IgD-negative memory B cell (primary cell): Measurements from ENCODE around the gene ZNF681. TPM values are rescaled to one million over a fixed set of nuclear protein-coding genes. Genes with fewer than 3 reads are reported as not detected.

Experiments used
- H3K27ac Mint-ChIP-seq, 3 donors: one replicate each; pipeline ENCODE4 v1.8.0; 2020 to 2022; ENCODE audit warnings: mild to moderate bottlenecking in 3 of 3, mixed read lengths in 3 of 3, moderate library complexity in 1 of 3
- H3K27me3 Mint-ChIP-seq: one replicate; pipeline ENCODE4 v1.8.0; 2021; ENCODE audit warnings: mixed read lengths
- H3K36me3 Mint-ChIP-seq: one replicate; pipeline ENCODE4 v1.8.0; 2020; ENCODE audit warnings: mild to moderate bottlenecking, mixed read lengths
- H3K4me1 Mint-ChIP-seq, 3 donors: one replicate each; pipeline ENCODE4 v1.8.0; 2020 to 2022; ENCODE audit warnings: mixed read lengths in 3 of 3, mild to moderate bottlenecking in 1 of 3
- H3K4me3 Mint-ChIP-seq, 4 donors: one replicate each; pipeline ENCODE4 v1.8.0; 2020 to 2022; ENCODE audit warnings: mild to moderate bottlenecking in 4 of 4, mixed read lengths in 4 of 4, moderate library complexity in 3 of 4
- H3K9me3 Mint-ChIP-seq, 3 donors: one replicate each; pipeline ENCODE4 v1.8.0; 2020 to 2021; ENCODE audit warnings: mixed read lengths in 3 of 3, mild to moderate bottlenecking in 1 of 3
- polyA plus RNA-seq: library from polyadenylated mRNA; unstranded; fragments of 300-500 nt; fragmentation: Illumina TruSeq; gene quantifications from one replicate; pipeline ENCODE4 v1.2.3, GENCODE V29; 2021

ZNF681 gene
- 4.6 TPM for polyA plus RNA-seq

DNA sequence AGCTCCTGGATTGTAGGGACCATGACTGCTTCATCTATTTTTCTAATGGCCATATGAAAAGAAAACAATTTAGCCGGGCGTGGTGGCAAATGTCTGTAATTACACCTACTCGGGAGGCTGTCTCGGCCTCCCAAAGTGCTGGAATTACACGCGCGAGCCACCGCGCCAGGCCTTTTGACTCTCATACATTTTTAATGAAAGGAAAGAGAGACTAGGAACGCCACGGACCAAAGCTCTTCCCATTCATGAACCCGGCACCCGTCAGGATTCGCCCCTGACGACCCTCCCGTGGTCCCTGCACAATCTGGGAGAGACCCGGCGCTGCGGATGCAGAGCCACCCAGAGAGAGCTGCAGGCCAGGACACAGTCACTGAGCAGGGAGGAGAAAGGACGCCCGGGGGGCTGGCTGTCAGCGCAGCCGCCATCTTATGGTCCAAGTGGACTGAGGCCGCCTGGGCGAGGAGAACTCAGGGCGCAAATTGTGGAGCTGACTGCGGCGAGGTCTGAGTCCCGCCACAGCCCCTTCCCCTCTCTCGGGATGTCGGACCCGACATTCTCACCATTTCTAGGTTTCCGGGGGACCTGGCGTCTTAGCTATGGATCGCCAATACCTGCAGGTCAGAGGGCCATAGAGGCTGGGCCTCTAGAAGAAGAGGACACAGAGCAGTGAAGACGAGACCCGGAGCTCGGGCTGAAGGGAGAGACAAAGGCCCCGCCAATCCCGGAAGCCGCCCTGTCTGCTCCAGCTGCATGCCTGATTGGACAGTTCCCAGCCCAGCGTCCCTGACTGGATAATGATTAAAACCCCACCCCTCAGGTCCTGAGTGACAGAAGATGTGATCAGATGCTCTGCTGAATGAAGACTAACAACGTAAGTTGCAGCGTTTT is at the start of gene ZNF681:
ZNF681 (minus strand) TSS at position 705 of the 888 bp plus-strand sequence; CDS start at position 563, 142 bp downstream.
- Mint-ChIP-seq H3K36me3 (peaks cover 8% of the 10 kb centered on the region), H3K27ac (peak within 1 kb of the TSS; percentile 96 to 99 (median 97)), H3K9me3 (peaks cover 0 to 6% (median 4%) of the 10 kb centered on the region in 3 donors), H3K4me1 (peaks cover 12 to 35% (median 14%) of the 10 kb centered on the region in 3 donors), H3K4me3 (peak within 1 kb of the TSS; percentile 96 to 98 (median 97)), H3K27me3 (no peaks in the 10 kb centered on the region)

DNA sequence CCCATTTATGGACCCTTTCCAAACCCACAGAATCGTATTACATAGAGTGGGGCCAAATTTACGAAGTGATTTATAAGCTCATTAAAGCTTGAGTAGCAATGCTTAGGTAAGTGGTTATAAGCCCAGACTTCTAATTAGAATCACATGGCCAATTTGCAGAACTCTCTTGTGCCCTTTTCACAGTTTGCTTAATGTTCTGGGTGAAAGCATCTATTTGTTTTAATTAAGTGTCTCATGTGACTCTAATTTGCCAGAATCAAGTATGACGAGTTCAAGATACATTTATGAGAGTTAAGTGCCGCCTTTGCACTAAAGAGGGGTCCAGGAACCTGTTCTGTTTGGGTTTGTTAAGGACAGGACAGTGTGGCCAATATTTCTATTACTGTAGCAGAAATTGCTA is 46.0 kb upstream of the ZNF681 start:
- Mint-ChIP-seq H3K4me1 (peaks cover 2 to 5% (median 3%) of the 10 kb centered on the region in 3 donors), H3K36me3 (peaks cover 2% of the 10 kb centered on the region), H3K27me3 (no peaks in the 10 kb centered on the region), H3K4me3 (no peak overlapping the region), H3K27ac (peak overlapping the region in 1 of 3 donors; percentile 53), H3K9me3 (peaks cover 0 to 5% (median 0%) of the 10 kb centered on the region in 3 donors)

DNA sequence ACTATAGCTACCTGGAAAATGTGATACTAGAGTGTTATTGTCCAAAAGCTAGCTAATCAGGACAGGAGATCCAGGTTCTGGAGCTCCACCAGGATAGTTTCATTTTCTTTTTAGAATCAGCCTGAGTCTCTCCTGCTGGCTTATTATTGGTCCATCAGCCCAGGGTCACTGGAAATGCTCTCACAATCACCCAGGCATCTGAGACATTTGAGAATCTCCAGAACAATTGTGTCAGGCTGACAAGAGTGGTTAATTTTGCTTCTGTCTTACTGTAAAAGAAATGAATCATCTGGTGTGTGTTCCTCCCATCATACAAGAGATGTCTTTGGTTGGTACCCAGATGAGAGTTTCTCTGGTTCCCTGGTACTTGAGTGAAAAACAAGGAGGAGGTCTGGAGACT is 43.6 kb upstream of the ZNF681 start:
- no peak overlapping the region for H3K27ac Mint-ChIP-seq
- peaks cover 2 to 5% (median 4%) of the 10 kb centered on the region in 3 donors for H3K9me3 Mint-ChIP-seq
- H3K36me3 Mint-ChIP-seq: no peaks in the 10 kb centered on the region

DNA sequence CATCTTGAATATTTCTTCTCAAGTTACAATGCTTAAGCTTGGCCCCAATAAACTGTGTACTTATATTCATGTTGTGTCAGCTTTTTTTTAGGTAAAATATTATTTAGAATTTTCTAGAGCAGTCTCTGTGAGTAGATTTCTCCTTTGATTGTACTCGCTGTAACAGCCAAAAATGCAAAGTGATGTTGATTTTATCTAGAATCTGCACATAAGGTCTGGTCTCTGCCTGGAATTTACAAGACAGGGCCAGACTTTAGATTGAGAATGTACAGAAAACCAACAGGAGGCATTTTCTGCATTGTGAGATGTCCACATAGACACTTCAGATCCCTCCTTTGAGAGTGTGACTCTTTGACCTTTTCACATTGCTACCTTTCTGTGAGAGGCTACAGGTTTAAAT is 43.1 kb upstream of the ZNF681 start:
- H3K4me1 Mint-ChIP-seq: peaks cover 9 to 11% (median 10%) of the 10 kb centered on the region in 3 donors
- H3K27ac Mint-ChIP-seq: no peak overlapping the region
- H3K4me3 Mint-ChIP-seq: peak overlapping the region in 1 of 4 donors; percentile 20
- peaks cover 2 to 5% (median 4%) of the 10 kb centered on the region in 3 donors for H3K9me3 Mint-ChIP-seq
- no peaks in the 10 kb centered on the region for H3K36me3 Mint-ChIP-seq
- H3K27me3 Mint-ChIP-seq: no peaks in the 10 kb centered on the region

More for the DNA sequence above, 43.6 kb upstream of the ZNF681 start:
- Mint-ChIP-seq H3K4me1 (peaks cover 9 to 11% (median 10%) of the 10 kb centered on the region in 3 donors), H3K27me3 (no peaks in the 10 kb centered on the region), H3K4me3 (no peak overlapping the region)

DNA sequence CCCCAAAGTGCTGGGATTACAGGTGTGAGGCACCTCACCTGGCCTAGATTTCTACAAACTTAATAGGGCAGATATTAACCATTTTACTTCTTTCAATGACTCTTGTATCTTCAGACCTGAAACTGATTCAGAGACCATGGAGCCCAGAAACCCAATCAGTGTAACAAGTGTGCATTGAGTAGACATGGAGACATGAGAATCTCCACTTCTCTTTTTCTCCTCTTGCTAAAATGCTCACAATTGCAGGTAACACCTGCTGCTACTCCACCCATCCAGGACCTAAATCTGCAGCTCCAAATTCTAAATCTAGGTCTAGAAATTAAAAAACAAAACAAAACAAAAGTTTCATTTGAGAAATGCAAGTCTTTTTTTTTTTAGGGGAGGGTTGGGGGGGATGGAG is 42.2 kb upstream of the ZNF681 start:
- no peaks in the 10 kb centered on the region for H3K27me3 Mint-ChIP-seq
- no peak overlapping the region for H3K4me3 Mint-ChIP-seq
- H3K4me1 Mint-ChIP-seq: peaks cover 9 to 14% (median 11%) of the 10 kb centered on the region in 3 donors
- peaks cover 5 to 14% (median 8%) of the 10 kb centered on the region in 3 donors for H3K9me3 Mint-ChIP-seq
- H3K27ac Mint-ChIP-seq: no peak overlapping the region
- H3K36me3 Mint-ChIP-seq: peaks cover under 1% of the 10 kb centered on the region

DNA sequence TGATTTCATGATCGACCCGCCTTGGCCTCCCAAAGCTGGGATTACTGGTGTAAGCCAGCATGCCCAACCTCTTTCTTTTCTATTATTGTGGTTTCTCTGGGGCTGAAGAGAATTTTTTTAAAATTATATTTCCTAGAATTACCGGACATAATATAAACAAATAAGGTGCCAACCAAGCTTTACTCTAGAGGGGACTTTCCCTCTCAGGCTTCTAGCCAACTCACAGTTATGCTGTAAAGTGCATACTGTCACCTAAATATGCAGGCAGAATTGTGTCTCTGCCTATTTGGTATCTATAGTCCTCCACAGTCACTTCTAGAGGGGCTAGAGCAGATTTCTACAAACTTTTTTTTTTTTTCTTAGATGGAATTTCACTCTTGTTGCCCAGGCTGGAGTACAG is 41.6 kb upstream of the ZNF681 start:
- Mint-ChIP-seq H3K36me3 (peaks cover 3% of the 10 kb centered on the region), H3K4me1 (peaks cover 11 to 15% (median 11%) of the 10 kb centered on the region in 3 donors), H3K27ac (no peak overlapping the region), H3K4me3 (peak overlapping the region in 1 of 4 donors; percentile 5), H3K27me3 (no peaks in the 10 kb centered on the region), H3K9me3 (peaks cover 6 to 16% (median 8%) of the 10 kb centered on the region in 3 donors)

DNA sequence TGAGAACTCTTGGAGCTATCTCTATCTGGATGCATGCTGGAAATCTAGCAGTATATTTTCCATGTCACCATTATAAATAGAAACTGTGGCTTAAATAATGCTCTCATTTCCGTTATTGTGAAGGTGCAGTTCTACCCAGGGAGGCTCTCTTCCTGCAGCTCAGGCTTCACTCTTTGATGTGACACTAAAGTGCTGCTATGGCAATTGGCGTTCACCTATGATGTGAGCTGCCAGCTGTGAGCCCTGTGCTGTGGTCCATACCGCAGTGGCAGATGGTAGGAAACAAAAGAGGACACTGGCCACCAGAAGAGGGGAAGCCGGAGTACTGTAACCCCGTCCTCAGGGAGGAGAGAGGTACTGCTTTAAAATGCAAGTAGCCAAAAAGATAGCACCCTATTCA is 40.6 kb upstream of the ZNF681 start:
- H3K9me3 Mint-ChIP-seq: peaks cover 9 to 16% (median 9%) of the 10 kb centered on the region in 3 donors
- H3K4me3 Mint-ChIP-seq: peak overlapping the region in 3 of 4 donors; percentile 13 to 84 (median 59)
- H3K4me1 Mint-ChIP-seq: peaks cover 11 to 16% (median 13%) of the 10 kb centered on the region in 3 donors
- peak overlapping the region in 2 of 3 donors; percentile 14 to 78 for H3K27ac Mint-ChIP-seq
- peaks cover 3% of the 10 kb centered on the region for H3K36me3 Mint-ChIP-seq
- no peaks in the 10 kb centered on the region for H3K27me3 Mint-ChIP-seq

DNA sequence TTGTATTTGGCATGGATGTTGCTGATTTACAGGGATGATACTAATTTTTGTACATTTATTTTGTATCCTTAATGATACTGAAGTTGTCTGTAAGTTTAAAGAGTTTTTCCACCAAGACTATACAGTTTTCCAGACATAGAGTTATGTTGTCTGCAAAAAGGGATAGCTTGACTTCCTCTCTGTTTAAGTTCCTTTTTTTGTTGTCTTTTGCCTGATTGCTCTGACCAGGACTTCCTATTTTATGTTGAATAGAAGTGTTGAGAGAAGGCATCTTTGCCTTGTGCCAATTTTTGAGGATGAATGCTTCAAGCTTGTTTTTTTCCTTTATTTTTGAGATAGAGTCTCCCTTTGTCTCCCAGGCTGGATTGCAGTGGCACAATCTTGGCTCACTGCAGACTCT is 36.8 kb upstream of the ZNF681 start:
- Mint-ChIP-seq H3K27ac (peak overlapping the region in 1 of 3 donors; percentile 11), H3K9me3 (peaks cover 9 to 16% (median 9%) of the 10 kb centered on the region in 3 donors), H3K4me3 (no peak overlapping the region)

DNA sequence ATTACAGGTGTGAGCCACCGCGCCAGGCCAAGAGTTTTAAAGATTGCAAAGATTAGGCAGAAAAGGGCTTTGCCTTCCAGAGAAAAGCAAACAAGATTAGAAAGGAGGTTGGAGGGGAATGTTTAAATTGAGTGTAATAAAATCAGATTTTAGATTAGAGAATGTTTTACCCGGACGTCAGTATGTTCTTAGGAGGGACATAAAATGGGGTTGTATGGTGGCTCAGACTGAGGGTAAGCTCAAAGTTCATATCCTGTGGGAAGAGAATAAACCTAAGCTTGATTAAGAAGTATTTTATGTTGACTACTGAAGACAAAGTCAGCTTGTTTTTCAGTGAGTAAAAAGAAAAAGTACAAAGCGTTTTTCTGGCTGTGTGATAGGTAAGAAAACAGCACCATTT is 34.1 kb upstream of the ZNF681 start:
- H3K36me3 Mint-ChIP-seq: peaks cover 3% of the 10 kb centered on the region
- no peaks in the 10 kb centered on the region for H3K27me3 Mint-ChIP-seq
- peaks cover 0 to 7% (median 4%) of the 10 kb centered on the region in 3 donors for H3K4me1 Mint-ChIP-seq
- no peak overlapping the region for H3K4me3 Mint-ChIP-seq
- H3K27ac Mint-ChIP-seq: no peak overlapping the region
- peaks cover 9 to 16% (median 9%) of the 10 kb centered on the region in 3 donors for H3K9me3 Mint-ChIP-seq

More for the DNA sequence above, 36.8 kb upstream of the ZNF681 start:
- peaks cover 7 to 15% (median 13%) of the 10 kb centered on the region in 3 donors for H3K4me1 Mint-ChIP-seq
- H3K27me3 Mint-ChIP-seq: no peaks in the 10 kb centered on the region
- peaks cover 3% of the 10 kb centered on the region for H3K36me3 Mint-ChIP-seq

DNA sequence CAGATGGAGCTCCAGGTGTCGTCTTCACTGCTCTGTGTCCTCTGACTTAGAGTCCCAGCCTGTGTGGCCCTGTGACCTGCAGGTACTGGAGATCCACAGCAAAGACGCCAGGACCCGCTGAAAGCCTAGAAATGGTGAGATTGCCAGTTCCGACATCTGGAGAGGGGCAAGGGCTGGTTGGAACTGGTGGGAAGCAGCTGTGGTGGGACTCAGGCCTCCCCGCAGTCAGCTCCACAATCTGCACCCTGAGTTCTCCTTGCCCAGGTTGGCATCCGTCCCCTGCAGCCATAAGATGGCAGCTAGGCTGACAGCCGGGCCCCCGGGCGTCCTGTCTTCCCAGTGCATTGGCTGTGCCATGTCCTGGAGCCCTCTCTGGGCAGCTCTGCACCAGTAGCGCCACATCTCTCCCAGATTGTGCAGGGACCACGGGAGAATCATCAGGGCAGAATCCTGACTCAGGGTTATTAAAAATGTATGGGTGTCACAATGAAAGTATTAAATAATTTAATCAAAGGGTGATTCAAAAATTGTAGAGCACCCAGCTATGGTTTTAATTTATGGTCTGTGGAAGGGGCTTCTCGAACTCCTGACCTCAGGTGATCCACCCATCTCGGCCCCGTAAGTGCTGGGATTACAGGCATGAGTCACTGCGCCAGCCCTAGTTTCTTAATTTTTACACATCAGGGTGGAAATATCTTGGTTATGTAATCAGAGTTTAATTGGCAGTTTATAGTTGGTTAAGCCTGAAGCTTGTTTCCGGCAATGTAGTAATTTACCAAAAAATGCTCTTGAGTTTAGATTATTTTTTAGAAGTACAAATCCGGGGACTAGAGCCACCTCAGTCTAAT is 32.2 kb upstream of the ZNF681 start:
- no peaks in the 10 kb centered on the region for H3K27me3 Mint-ChIP-seq
- peaks cover 2 to 4% (median 2%) of the 10 kb centered on the region in 3 donors for H3K9me3 Mint-ChIP-seq
- H3K4me3 Mint-ChIP-seq: no peak overlapping the region
- peaks cover 6% of the 10 kb centered on the region for H3K36me3 Mint-ChIP-seq
- peaks cover 0 to 4% (median 3%) of the 10 kb centered on the region in 3 donors for H3K4me1 Mint-ChIP-seq
- H3K27ac Mint-ChIP-seq: no peak overlapping the region

DNA sequence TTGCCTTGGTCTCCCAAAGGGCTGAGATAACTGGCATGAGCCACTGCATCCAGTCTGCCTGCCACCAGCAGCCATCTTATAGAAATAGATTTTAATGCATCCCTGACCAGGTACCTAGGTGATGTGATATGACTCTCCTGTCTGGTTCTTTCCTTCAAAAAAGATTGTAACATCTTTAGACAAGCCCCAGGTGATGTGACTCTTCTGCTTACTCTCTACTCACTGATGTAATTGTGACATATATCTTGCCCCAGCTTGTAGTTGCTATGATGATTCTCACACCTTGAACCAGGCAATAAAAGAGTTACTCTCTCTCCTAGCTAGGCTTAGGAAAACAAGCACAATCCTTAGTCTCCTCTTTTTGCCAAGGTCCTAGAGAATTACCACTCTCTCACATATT is 30.6 kb upstream of the ZNF681 start:
- Mint-ChIP-seq H3K4me3 (peak overlapping the region in 1 of 4 donors; percentile 2), H3K27ac (no peak overlapping the region), H3K4me1 (no peaks in the 10 kb centered on the region), H3K36me3 (peaks cover 3% of the 10 kb centered on the region), H3K9me3 (no peaks in the 10 kb centered on the region), H3K27me3 (no peaks in the 10 kb centered on the region)

DNA sequence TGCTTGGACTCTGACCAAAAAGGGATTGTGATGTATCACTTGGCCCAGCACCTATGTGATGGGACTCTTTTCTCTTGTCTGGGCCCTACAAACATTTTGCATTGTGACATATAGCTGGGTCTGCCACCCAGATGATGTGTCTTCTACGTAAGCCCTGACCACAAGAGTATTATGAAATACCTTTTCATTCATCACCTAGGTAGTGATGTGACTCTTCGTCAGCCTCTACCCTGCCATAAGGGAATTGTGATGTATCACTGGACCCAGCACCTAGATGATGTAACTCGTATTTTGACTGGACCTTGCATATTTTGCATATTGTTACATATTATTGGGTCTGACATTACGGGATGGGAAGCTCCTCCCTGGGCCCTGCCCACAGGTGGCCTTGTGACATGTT is 29.7 kb upstream of the ZNF681 start:
- Mint-ChIP-seq H3K4me3 (no peak overlapping the region), H3K27ac (no peak overlapping the region)

DNA sequence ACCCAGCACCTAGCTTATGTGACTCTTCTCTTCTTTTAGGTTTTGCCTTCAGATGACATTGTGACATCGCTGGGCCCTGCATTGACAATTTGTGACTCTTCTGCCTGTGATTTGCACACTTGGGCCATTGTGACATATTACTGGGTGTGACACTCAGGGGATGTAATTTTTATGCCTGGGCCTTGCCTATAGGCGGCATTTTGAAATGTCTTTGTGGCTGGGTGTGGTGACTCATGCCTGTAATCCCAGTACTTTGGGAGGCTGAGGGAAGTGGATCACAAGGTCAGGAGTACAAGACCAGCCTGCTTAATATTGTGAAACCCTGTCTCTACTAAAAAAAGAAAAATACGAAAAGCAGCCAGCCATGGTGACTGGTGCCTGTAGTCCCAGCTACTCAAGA is 28.4 kb upstream of the ZNF681 start:
- Mint-ChIP-seq H3K4me3 (no peak overlapping the region), H3K36me3 (peaks cover 3% of the 10 kb centered on the region), H3K27ac (no peak overlapping the region), H3K27me3 (no peaks in the 10 kb centered on the region), H3K4me1 (no peaks in the 10 kb centered on the region), H3K9me3 (no peaks in the 10 kb centered on the region)

More for the DNA sequence above, 29.7 kb upstream of the ZNF681 start:
- Mint-ChIP-seq H3K27me3 (no peaks in the 10 kb centered on the region), H3K4me1 (no peaks in the 10 kb centered on the region), H3K36me3 (peaks cover 3% of the 10 kb centered on the region), H3K9me3 (no peaks in the 10 kb centered on the region)

DNA sequence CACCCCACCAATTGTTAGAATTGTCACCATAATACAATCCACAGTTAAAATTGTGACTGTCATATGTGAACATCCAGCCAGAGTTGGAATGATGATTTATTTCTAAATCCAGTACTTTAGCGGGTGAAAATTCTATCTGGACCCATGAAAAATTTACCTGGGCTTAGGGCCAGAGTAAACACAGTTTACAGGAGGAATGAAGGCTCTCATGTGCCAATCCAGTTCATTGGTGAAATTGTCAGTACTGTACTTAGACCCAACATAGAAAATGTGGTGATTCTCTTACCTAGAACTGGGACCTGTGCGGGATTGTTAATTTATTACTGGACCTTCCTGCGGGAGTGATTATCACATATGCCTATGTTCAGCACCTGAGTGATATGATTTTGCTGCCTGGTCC is 27.3 kb upstream of the ZNF681 start:
- Mint-ChIP-seq H3K27ac (no peak overlapping the region), H3K4me3 (no peak overlapping the region), H3K36me3 (peaks cover 3% of the 10 kb centered on the region), H3K9me3 (no peaks in the 10 kb centered on the region), H3K4me1 (no peaks in the 10 kb centered on the region), H3K27me3 (no peaks in the 10 kb centered on the region)

DNA sequence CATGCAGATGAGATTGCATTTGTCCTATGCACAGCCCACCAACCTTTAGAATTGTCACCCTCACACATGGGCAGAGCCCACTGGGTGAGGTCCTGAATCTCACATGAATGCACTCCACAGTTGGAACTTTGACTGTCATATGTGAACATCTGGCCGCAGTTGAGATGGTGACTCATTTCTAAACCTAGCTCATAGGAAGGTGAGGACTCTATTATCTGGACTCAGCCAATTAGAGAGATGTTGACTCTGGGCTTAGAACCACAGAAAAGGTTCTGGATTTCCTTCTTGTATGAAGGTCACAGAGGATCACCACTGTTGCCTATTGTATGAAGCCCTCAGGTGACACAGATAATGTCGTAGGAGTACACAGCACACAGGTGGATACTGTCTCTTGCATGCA is 25.6 kb upstream of the ZNF681 start:
- Mint-ChIP-seq H3K4me1 (no peaks in the 10 kb centered on the region), H3K4me3 (no peak overlapping the region), H3K27me3 (no peaks in the 10 kb centered on the region), H3K9me3 (peaks cover 0 to 4% (median 0%) of the 10 kb centered on the region in 3 donors), H3K27ac (no peak overlapping the region), H3K36me3 (peaks cover 4% of the 10 kb centered on the region)
